ENCODE results near the gene SLC4A1AP. TPM values are rescaled to one million over a fixed set of nuclear protein-coding genes. Genes with fewer than 3 reads are reported as not detected.
A peak's percentile ranks its signal among the peaks of the same experiment; 100 is the strongest.

The SLC4A1AP gene
- total and polyA plus RNA-seq, 9 of the 15 experiments (the other 6 are each of a cell fraction or from before 2014, with no cell fraction given), result 8.1 to 40.5 (median 35.3) TPM

DNA sequence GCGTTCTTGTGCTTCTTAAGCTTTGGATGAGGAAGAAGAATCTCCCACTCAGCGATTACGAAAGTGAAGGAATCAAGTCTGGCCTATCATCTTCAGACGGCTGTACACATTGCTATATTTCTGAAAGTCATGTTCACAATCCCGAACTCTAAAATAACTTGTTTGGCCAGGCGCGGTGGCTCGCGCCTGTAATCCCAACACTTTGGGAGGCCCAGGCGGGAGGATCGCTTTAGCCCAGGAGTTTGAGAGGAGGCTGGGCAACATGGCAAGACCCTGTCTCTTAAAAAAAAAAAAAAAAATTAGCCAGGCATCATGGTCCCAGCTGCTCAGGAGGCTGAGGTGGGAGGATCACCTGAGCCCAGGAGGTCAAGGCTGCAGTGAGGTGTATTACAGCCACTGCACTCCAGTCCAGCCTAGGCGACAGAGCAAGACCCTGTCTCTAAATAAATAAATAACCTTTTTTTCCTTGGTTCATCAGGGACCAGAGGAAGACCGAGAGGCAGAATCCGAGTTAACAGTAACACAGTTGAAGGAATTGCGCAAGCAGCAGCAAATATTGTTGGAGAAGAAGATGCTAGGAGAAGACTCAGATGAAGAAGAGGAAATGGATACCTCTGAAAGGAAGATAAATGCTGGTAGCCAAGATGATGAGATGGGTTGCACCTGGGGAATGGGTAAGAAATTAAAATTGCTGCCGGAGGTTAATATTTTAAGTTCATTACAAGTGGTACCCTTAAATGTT is 1.1 kb downstream of the SLC4A1AP start (continued):
- TF ChIP-seq CEBPG (CRISPR knock-in tag; IDR thresholded peaks at IDR 0.05), result peak; percentile 79
- peak in 1 of 2 experiments; percentile 82; a peak in 3 of 4 replicates for TF ChIP-seq CEBPG (tag; conservative IDR thresholded peaks at IDR 0.05 in 1 of 2, IDR thresholded peaks at IDR 0.05 in 1 of 2)
- TF ChIP-seq, protein P1, sequence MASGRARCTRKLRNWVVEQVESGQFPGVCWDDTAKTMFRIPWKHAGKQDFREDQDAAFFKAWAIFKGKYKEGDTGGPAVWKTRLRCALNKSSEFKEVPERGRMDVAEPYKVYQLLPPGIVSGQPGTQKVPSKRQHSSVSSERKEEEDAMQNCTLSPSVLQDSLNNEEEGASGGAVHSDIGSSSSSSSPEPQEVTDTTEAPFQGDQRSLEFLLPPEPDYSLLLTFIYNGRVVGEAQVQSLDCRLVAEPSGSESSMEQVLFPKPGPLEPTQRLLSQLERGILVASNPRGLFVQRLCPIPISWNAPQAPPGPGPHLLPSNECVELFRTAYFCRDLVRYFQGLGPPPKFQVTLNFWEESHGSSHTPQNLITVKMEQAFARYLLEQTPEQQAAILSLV (tag; IDR thresholded peaks at IDR 0.05), result 0 out of 2 replicates have a peak, but pooled peaks have one; percentile 26
- TF ChIP-seq, protein P2, sequence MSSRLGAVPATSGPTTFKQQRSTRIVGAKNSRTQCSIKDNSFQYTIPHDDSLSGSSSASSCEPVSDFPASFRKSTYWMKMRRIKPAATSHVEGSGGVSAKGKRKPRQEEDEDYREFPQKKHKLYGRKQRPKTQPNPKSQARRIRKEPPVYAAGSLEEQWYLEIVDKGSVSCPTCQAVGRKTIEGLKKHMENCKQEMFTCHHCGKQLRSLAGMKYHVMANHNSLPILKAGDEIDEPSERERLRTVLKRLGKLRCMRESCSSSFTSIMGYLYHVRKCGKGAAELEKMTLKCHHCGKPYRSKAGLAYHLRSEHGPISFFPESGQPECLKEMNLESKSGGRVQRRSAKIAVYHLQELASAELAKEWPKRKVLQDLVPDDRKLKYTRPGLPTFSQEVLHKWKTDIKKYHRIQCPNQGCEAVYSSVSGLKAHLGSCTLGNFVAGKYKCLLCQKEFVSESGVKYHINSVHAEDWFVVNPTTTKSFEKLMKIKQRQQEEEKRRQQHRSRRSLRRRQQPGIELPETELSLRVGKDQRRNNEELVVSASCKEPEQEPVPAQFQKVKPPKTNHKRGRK (tag; IDR thresholded peaks at IDR 0.05), result peak; percentile 73; the same call in 1 of the 2 replicates
- TF ChIP-seq TGIF2 (CRISPR knock-in tag; IDR thresholded peaks at IDR 0.05), result no peak

DNA sequence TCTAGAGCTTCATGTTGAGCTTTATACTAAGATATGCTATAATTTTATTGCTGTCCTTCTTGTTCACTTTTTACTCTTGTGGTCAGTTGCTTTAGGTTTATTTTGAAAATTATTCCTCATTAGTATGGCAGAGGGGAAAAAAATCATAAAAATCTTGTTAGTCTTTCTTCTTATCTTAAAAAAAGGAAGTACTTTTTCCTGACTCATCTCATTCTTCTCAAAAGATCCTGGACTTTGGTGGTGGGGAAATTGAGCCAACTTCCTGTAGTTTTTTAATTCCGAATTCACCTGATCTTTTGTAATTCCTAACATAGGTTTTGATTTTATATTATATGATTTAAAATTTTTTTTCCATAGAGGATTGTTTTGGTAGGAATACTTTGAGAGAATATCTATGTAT is 3.8 kb downstream of the SLC4A1AP start:
- in situ Hi-C loops (cut with MboI), result no loop called here
- H3K27ac ChIP-seq (ENCODE audit: extremely low read depth, low read depth, low read length), result peak overlapping the region; percentile 25; the same call in 1 of the 3 replicates
- intact Hi-C loops (cut with micrococcal nuclease), result no loop called here
- no peaks in the 10 kb centered on the region for H3K27me3 ChIP-seq (ENCODE audit: control insufficient read depth in 2 of 2, insufficient read depth in 2 of 2, low read length in 2 of 2)
- BruUV-seq (replicated peaks), result no TSS peak
- H3K9ac ChIP-seq (ENCODE audit: insufficient read depth in 1 of 2, low read depth in 2 of 2, low read length in 2 of 2), result no peak overlapping the region
- no peak overlapping the region for H2AFZ ChIP-seq (ENCODE audit: low read depth, low read length)
- H3K9me3 ChIP-seq (replicated peaks; ENCODE audit: control insufficient read depth, insufficient read depth, low read depth, low read length), result no peaks in the 10 kb centered on the region
- no peak overlapping the region for H3K4me3 ChIP-seq
- ATAC-seq (no peak), DNase-seq (ENCODE audit: extremely low read depth in 1 of 4, low spot score in 3 of 4) (peak in 1 of 4 experiments; percentile 15), FAIRE-seq (no peak)
- WGBS (ENCODE audit: insufficient coverage, low coverage, missing lambda C conversion rate), result 31% methylated on average over 1 of the region's 1 CpG
- no peak overlapping the region for H3K4me2 ChIP-seq (ENCODE audit: insufficient read depth, low read length)
- H3K79me2 ChIP-seq (ENCODE audit: control insufficient read depth, insufficient read depth, low read length), result peaks cover 40% of the 10 kb centered on the region
- ChIA-PET POLR2A (no interaction called here), CTCF (ENCODE audit: low intra/inter-chr PET ratio) (no interaction called here)
- no peaks in the 10 kb centered on the region for H3K9me1 ChIP-seq (ENCODE audit: control insufficient read depth, insufficient read depth, low read length)
- H3K36me3 ChIP-seq (ENCODE audit: control insufficient read depth, insufficient read depth, low read length), result peaks cover 38% of the 10 kb centered on the region
- H4K20me1 ChIP-seq (replicated peaks; ENCODE audit: control insufficient read depth, insufficient read depth, low read length), result no peaks in the 10 kb centered on the region
- peaks cover 10 to 15% of the 10 kb centered on the region in 2 experiments; a peak in 4 of 5 replicates for H3K4me1 ChIP-seq (replicated peaks in 1 of 2; ENCODE audit: control insufficient read depth in 2 of 2, insufficient read depth in 2 of 2, low read length in 2 of 2)
- peak; percentile 48; the same call in 1 of the 2 replicates for TF ChIP-seq DPF2 (IDR thresholded peaks at IDR 0.05)
- peak; percentile 76 for TF ChIP-seq NFE2 (IDR thresholded peaks at IDR 0.05; ENCODE audit: low read depth)
- TF ChIP-seq MAFK (IDR thresholded peaks at IDR 0.05; ENCODE audit: low read length), result peak; percentile 27; the same call in 1 of the 2 replicates
- peak; percentile 20; the same call in 1 of the 2 replicates for TF ChIP-seq MAFF (IDR thresholded peaks at IDR 0.05; ENCODE audit: low read length)
- no peak for TF ChIP-seq ZNF347 (CRISPR knock-in tag; IDR thresholded peaks at IDR 0.05; ENCODE audit: low read depth)
- TF ChIP-seq ZNF217 (CRISPR knock-in tag; IDR thresholded peaks at IDR 0.05), result no peak
- TF ChIP-seq, protein P3, sequence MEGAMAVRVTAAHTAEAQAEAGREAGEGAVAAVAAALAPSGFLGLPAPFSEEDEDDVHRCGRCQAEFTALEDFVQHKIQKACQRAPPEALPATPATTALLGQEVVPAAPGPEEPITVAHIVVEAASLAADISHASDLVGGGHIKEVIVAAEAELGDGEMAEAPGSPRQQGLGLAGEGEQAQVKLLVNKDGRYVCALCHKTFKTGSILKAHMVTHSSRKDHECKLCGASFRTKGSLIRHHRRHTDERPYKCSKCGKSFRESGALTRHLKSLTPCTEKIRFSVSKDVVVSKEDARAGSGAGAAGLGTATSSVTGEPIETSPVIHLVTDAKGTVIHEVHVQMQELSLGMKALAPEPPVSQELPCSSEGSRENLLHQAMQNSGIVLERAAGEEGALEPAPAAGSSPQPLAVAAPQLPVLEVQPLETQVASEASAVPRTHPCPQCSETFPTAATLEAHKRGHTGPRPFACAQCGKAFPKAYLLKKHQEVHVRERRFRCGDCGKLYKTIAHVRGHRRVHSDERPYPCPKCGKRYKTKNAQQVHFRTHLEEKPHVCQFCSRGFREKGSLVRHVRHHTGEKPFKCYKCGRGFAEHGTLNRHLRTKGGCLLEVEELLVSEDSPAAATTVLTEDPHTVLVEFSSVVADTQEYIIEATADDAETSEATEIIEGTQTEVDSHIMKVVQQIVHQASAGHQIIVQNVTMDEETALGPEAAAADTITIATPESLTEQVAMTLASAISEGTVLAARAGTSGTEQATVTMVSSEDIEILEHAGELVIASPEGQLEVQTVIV (CRISPR knock-in tag; IDR thresholded peaks at IDR 0.05; ENCODE audit: borderline replicate concordance), result no peak
- TF ChIP-seq, protein P4, sequence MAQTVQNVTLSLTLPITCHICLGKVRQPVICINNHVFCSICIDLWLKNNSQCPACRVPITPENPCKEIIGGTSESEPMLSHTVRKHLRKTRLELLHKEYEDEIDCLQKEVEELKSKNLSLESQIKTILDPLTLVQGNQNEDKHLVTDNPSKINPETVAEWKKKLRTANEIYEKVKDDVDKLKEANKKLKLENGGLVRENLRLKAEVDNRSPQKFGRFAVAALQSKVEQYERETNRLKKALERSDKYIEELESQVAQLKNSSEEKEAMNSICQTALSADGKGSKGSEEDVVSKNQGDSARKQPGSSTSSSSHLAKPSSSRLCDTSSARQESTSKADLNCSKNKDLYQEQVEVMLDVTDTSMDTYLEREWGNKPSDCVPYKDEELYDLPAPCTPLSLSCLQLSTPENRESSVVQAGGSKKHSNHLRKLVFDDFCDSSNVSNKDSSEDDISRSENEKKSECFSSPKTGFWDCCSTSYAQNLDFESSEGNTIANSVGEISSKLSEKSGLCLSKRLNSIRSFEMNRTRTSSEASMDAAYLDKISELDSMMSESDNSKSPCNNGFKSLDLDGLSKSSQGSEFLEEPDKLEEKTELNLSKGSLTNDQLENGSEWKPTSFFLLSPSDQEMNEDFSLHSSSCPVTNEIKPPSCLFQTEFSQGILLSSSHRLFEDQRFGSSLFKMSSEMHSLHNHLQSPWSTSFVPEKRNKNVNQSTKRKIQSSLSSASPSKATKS (CRISPR knock-in tag; IDR thresholded peaks at IDR 0.05), result no peak
